BE2C (cell line): ENCODE results near the gene TREX2.
A peak's percentile ranks its signal among the peaks of the same experiment; 100 is the strongest.

Experiments used
- DNase-seq: peaks from one replicate; pipeline ENCODE4 v3.0.0-alpha.2; 2020
- H3K27me3 ChIP-seq: fragments of 250-450 bp; sonication (Bioruptor Pico); 2 replicates; pipeline ENCODE4 v1.5.1; 2020; ENCODE audit warnings: mild to moderate bottlenecking
- H3K36me3 ChIP-seq: fragments of 250-450 bp; sonication (Bioruptor Pico); 2 replicates; pipeline ENCODE4 v1.5.1; 2020; ENCODE audit warnings: mild to moderate bottlenecking
- H3K4me1 ChIP-seq: fragments of 250-450 bp; sonication (Bioruptor Pico); 2 replicates; pipeline ENCODE4 v1.5.1; 2020
- H3K4me3 ChIP-seq: 2 replicates; pipeline ENCODE4 v1.5.1; 2011; ENCODE audit warnings: low read depth, low read length
- H3K9me3 ChIP-seq: fragments of 250-450 bp; sonication (Bioruptor Pico); 2 replicates; pipeline ENCODE4 v1.5.1; 2020
- TF ChIP-seq, protein P1 (sequence below): IDR thresholded peaks from 2 replicates; pipeline ENCODE4 v1.5.1; 2012; ENCODE audit warnings: mild to moderate bottlenecking, low read depth, low read length

TREX2 gene

DNA sequence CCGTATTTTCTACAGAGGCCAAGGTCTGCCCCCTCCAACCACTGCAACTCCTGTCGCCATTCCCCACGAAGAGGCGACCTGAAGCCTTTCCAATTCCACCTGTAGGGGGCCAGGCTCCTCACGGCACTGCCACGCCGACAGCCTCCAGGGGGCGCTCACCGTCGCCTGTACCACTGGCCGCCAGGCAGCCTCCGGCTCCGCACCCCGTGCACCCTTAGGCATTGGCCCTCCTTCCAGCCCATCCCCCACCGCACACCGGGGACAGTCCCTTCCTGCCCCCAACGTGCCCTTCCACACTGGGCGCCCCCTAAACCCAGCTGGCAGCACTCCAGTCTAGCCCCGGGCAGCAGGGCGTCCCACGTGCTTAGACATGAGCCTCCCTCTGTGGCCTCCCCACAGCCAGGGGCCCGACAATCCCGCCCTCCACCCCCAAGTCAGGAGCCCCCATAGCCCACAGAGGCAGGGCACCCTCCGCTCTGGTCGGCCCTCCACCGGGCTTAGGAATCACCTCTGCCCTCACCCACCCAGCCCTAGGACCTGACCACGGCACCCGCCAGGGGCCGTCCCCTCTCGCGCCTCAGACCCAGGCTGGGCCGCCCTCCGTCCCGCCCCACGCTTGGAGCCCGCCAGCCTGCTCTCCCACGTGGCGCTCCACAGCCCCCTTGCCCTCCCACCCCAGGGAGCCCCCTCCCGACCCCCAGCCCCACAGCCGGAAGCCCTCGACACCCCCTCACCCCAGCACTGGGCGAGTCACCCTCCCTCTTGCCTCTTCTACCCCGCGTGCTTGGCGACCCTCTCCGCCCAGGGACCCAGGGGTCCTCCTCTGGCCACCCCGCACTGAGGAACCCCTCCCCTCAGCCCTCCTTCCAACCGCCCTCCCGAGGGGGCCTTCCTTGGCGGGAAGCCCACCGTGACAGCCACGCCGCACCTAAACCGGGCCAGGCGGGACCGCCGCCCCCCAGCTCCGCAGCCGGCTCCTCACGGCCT is 45.4 kb downstream of the TREX2 start:
- H3K4me1 ChIP-seq, result no peaks in the 10 kb centered on the region
- H3K27me3 ChIP-seq, result no peaks in the 10 kb centered on the region; the same call in 1 of the 2 replicates
- H3K4me3 ChIP-seq, result no peak overlapping the region
- H3K36me3 ChIP-seq, result no peaks in the 10 kb centered on the region
- TF ChIP-seq, protein P1, sequence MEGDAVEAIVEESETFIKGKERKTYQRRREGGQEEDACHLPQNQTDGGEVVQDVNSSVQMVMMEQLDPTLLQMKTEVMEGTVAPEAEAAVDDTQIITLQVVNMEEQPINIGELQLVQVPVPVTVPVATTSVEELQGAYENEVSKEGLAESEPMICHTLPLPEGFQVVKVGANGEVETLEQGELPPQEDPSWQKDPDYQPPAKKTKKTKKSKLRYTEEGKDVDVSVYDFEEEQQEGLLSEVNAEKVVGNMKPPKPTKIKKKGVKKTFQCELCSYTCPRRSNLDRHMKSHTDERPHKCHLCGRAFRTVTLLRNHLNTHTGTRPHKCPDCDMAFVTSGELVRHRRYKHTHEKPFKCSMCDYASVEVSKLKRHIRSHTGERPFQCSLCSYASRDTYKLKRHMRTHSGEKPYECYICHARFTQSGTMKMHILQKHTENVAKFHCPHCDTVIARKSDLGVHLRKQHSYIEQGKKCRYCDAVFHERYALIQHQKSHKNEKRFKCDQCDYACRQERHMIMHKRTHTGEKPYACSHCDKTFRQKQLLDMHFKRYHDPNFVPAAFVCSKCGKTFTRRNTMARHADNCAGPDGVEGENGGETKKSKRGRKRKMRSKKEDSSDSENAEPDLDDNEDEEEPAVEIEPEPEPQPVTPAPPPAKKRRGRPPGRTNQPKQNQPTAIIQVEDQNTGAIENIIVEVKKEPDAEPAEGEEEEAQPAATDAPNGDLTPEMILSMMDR, result peak; percentile 95
- H3K9me3 ChIP-seq, result no peaks in the 10 kb centered on the region
- DNase-seq, result peak; percentile 72

DNA sequence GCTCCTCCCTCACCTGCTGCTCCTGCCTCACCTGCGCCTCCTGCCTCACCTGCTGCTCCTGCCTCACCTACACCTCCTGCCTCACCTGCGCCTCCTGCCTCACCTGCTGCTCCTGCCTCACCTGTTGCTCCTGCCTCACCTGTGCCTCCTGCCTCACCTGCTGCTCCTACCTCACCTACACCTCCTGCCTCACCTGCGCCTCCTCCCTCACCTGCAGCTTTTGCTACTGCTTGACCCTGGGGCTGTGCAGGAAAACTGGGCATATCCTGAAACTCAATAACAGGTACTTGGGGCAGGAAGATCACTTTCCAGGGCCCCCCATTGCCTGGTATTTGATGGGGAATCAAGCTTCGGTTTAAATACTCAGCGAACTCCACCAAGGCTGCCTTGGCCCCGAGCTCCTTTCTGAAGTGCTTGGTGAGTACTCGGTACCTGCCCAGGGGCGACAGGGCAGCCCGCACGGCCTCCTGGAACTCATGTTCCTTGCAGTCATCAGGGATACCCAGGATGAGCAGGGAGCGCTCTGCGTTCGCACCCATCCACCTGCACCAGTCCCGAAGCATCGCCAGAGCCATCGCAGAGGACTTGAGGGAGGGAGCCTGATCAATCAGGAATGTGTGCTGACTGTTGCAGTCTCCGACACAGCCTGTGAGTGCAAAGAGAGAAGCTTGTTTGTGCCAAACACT is 47.4 kb downstream of the TREX2 start:
- Histone ChIP-seq H3K9me3 (no peaks in the 10 kb centered on the region), H3K27me3 (no peaks in the 10 kb centered on the region), H3K4me1 (no peaks in the 10 kb centered on the region), H3K4me3 (no peak overlapping the region), H3K36me3 (no peaks in the 10 kb centered on the region)
- no peak for DNase-seq
- TF ChIP-seq, protein P1, result no peak

DNA sequence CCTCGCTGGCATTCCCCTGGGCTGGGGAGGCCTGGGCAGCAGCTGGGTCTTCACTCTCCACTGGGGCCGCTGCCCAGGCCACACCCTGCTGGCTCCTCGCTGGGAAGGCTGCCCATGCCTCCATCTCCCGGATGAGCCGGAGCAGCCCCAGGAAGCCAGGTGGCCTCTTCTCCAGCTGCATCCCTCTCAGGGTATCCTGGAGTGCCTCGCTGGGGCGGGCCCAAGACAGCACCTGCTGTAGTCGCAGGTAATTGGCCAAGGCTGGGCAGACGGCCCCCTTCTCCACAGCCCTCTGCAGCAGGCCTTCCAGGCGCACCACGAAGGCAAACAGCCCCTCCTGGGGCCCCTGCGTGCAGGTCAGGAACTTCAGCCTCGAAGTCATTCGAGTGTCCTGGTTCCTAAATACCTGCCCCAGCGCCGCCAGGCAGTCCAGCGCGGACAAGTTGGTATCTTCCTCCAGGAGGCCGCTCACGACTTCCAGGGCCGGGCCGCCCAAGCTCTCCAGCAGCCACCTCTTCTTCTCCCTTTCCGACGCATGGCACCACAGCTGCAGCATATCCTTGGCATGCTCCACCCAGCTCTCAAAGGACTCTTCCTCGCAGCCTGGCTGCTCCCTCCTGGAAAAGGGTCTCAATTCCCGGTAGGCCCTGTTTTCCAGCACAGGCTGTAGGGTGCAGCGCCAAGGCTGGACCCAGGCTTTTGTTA is 48.4 kb downstream of the TREX2 start:
- Histone ChIP-seq H3K4me1 (no peaks in the 10 kb centered on the region), H3K27me3 (no peaks in the 10 kb centered on the region), H3K9me3 (no peaks in the 10 kb centered on the region), H3K36me3 (no peaks in the 10 kb centered on the region), H3K4me3 (no peak overlapping the region)
- DNase-seq, result no peak
- TF ChIP-seq, protein P1, result no peak

DNA sequence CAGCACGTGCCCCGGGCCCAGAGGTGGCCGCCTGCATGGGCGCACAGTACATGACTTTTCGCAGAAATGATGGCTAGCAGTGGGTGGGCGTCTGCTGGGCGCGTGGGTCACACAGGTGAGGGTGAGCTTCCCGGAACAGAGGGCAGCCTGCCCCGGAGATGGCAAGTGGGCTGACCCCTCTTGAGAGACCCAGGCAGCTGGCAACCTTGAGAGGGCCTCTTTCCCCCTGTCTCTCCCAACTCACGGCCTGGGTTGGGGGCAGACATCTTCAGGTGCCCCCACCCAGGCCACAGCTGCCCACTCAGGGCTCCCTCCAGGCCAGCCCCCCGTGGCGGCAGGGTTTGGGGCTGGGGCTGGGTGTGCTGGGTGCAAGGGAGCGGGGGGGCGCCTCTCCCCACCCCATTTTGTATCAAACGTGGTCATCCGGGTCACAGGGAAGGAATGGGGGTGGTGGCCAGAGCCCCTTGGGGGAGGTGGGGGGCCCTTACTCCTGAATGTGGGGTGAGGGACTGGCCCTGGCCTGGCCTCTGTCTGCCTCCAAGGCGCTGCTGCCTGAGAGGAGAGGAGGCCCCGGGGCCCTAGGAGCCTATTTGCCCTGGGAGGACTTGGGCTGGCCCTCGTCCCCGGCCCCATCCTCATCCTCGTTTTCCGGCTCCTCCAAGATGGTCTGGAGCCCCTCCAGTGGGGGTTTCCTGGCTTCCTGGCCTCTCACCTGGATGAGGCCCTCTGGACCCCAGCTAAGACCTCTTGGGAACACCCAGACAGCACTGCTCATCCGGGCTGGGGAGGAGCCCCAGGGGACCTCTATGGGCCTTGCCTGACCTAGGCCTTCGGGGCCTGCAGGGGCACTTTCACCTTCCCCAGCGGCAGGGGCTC is 49.3 kb downstream of the TREX2 start:
- Histone ChIP-seq H3K27me3 (no peaks in the 10 kb centered on the region), H3K9me3 (no peaks in the 10 kb centered on the region), H3K36me3 (no peaks in the 10 kb centered on the region), H3K4me1 (no peaks in the 10 kb centered on the region), H3K4me3 (no peak overlapping the region)
- DNase-seq, result no peak
- TF ChIP-seq, protein P1, result no peak

DNA sequence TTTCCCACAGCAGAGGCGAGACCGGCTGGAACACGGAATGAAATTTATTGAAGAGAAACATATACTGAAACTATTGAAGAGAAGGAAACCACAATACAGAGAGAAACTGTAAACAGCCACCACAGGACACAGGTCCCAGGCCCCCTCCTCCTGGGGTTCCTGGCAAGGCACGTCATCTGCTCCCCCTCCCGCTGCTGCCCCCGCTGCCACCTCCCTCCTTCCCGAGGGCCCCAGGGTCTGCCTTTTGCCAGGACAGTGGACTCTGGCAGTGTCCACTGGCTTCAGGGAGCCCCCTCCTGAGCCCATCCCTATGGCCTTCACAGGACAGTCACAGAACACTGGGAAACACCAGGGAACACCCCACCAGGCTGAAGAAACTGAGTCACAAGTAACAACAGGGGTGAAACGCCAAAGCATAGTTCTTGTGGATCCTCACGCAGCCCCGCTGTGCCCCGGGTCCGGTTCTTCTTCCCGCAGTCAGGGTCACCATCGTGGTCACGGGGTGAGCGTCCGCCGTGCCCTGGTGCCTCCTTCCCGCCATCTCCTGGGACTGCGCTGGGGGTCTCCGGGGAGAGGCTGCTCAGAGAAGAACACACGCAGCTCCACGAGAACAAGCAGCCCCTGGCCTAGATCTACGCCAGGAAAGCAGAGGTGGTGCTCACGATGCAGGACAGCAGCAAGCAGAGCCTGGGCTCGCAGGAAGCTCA is 50.1 kb downstream of the TREX2 start:
- no peaks in the 10 kb centered on the region for H3K27me3 ChIP-seq

More for the DNA sequence above, 50.1 kb downstream of the TREX2 start:
- Histone ChIP-seq H3K4me1 (no peaks in the 10 kb centered on the region), H3K36me3 (no peaks in the 10 kb centered on the region), H3K9me3 (no peaks in the 10 kb centered on the region), H3K4me3 (no peak overlapping the region)
- DNase-seq, result no peak
- TF ChIP-seq, protein P1, result no peak
